Osteocyte (in vitro differentiated cells): ENCODE results near the gene CDKN2AIPNL. TPM values are rescaled to one million over a fixed set of nuclear protein-coding genes. Genes with fewer than 3 reads are reported as not detected.

Source experiments
- DNase-seq: peaks from one replicate; pipeline ENCODE4 v3.0.0; 2021; ENCODE audit warnings: mixed read lengths; ENCODE audit not compliant: unreplicated experiment; ENCODE audit errors: extremely low spot score
- H3K27ac Mint-ChIP-seq: one replicate; pipeline ENCODE4 v1.8.0; 2021; ENCODE audit warnings: mild to moderate bottlenecking, mixed read lengths; ENCODE audit not compliant: unreplicated experiment
- H3K27me3 Mint-ChIP-seq: one replicate; pipeline ENCODE4 v1.8.0; 2021; ENCODE audit warnings: mixed read lengths; ENCODE audit not compliant: unreplicated experiment
- H3K36me3 Mint-ChIP-seq: one replicate; pipeline ENCODE4 v1.8.0; 2021; ENCODE audit warnings: mixed read lengths; ENCODE audit not compliant: unreplicated experiment
- H3K4me1 Mint-ChIP-seq: one replicate; pipeline ENCODE4 v1.8.0; 2021; ENCODE audit warnings: mixed read lengths; ENCODE audit not compliant: unreplicated experiment
- H3K4me3 Mint-ChIP-seq: one replicate; pipeline ENCODE4 v1.8.0; 2021; ENCODE audit warnings: mild to moderate bottlenecking, moderate library complexity, mixed read lengths; ENCODE audit not compliant: unreplicated experiment
- H3K9me3 Mint-ChIP-seq: one replicate; pipeline ENCODE4 v1.8.0; 2021; ENCODE audit warnings: mixed read lengths; ENCODE audit not compliant: unreplicated experiment
- CTCF ChIP-seq: fragments of 200-600 bp; sonication (generic); IDR thresholded peaks from 2 replicates; pipeline ENCODE4 v1.5.0; 2021; ENCODE audit warnings: antibody characterized with exemption, mild to moderate bottlenecking, moderate library complexity
- total RNA-seq: library from RNA; stranded (reverse); gene quantifications from 2 replicates; pipeline ENCODE4 v1.2.1, GENCODE V29; 2021

The CDKN2AIPNL gene
- total RNA-seq, 1 donor from 2014 or later = 19.5 TPM

- Mint-ChIP-seq H3K4me3 (no peak overlapping the region), H3K4me1 (peaks cover 29% of the 10 kb centered on the region), H3K27ac (no peak overlapping the region), H3K9me3 (no peaks in the 10 kb centered on the region), H3K27me3 (no peaks in the 10 kb centered on the region), H3K36me3 (peaks cover 9% of the 10 kb centered on the region)
- TF ChIP-seq CTCF = no peak
- no peak for DNase-seq
Observed at GRCh38 chr5:134365604-134366003, 46.1 kb downstream of the CDKN2AIPNL start.

- H3K36me3 Mint-ChIP-seq = peaks cover 2% of the 10 kb centered on the region
- TF ChIP-seq CTCF = no peak
- H3K4me1 Mint-ChIP-seq = no peaks in the 10 kb centered on the region
- H3K9me3 Mint-ChIP-seq = no peaks in the 10 kb centered on the region
- DNase-seq = no peak
- no peak overlapping the region for H3K4me3 Mint-ChIP-seq
- H3K27me3 Mint-ChIP-seq = no peaks in the 10 kb centered on the region
- no peak overlapping the region for H3K27ac Mint-ChIP-seq
Observed at GRCh38 chr5:134355681-134356080, 56.0 kb downstream of the CDKN2AIPNL start.

Other genes starting within 250 kb of the CDKN2AIPNL start
- 320 and 333 TPM in 2 replicates for gene SKP1, start 234.9 kb downstream of the CDKN2AIPNL start, total RNA-seq
- gene PPP2CA, start 185.8 kb downstream of the CDKN2AIPNL start, total RNA-seq = 108 and 117 TPM in 2 replicates
- 3.3 and 3.9 TPM in 2 replicates for gene CDKL3, start 44.7 kb downstream of the CDKN2AIPNL start, total RNA-seq
- gene UBE2B, start 40.3 kb downstream of the CDKN2AIPNL start, total RNA-seq = 106 and 114 TPM in 2 replicates
- 26.6 and 32.4 TPM in 2 replicates for gene JADE2, start 113.8 kb upstream of the CDKN2AIPNL start, total RNA-seq
- gene SAR1B, start 220.9 kb upstream of the CDKN2AIPNL start, total RNA-seq = 70.6 and 75.0 TPM in 2 replicates
- gene SEC24A, start 236.9 kb upstream of the CDKN2AIPNL start, total RNA-seq = 37.2 and 38.9 TPM in 2 replicates